ENCODE data around the gene ZC3H12D. TPM values are rescaled to one million over a fixed set of nuclear protein-coding genes. Genes with fewer than 3 reads are reported as not detected.

ZC3H12D gene
- total RNA-seq, 4 donors from 2014 or later, result 0.42 to 2.2 (median 0.92) TPM

GRCh38 chr6:149437212-149437611 lies 47.6 kb downstream of the ZC3H12D start:
- no peak for TF ChIP-seq POLR2A (IDR thresholded peaks at IDR 0.05)
- TF ChIP-seq, protein P1, sequence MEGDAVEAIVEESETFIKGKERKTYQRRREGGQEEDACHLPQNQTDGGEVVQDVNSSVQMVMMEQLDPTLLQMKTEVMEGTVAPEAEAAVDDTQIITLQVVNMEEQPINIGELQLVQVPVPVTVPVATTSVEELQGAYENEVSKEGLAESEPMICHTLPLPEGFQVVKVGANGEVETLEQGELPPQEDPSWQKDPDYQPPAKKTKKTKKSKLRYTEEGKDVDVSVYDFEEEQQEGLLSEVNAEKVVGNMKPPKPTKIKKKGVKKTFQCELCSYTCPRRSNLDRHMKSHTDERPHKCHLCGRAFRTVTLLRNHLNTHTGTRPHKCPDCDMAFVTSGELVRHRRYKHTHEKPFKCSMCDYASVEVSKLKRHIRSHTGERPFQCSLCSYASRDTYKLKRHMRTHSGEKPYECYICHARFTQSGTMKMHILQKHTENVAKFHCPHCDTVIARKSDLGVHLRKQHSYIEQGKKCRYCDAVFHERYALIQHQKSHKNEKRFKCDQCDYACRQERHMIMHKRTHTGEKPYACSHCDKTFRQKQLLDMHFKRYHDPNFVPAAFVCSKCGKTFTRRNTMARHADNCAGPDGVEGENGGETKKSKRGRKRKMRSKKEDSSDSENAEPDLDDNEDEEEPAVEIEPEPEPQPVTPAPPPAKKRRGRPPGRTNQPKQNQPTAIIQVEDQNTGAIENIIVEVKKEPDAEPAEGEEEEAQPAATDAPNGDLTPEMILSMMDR (IDR thresholded peaks at IDR 0.05), result no peak
- 84% methylated on average over 3 of the region's 3 CpGs for WGBS, 2 donors
- intact Hi-C loops (cut with DNase I; ENCODE audit: low total_unique reads), result loop anchor here (10.0 kb wide), 1 partner anchor 402 kb away; no protein-coding TSS in a partner anchor
- H3K4me3 ChIP-seq (ENCODE audit: low read depth, poor library complexity, severe bottlenecking), result no peak overlapping the region
- DNase-seq (ENCODE audit: low spot score in 2 of 2), result no peak

GRCh38 chr6:149436647-149437046 lies 48.2 kb downstream of the ZC3H12D start:
- intact Hi-C loops (cut with DNase I; ENCODE audit: low total_unique reads), result loop anchor here (10.0 kb wide), 1 partner anchor 402 kb away; no protein-coding TSS in a partner anchor
- 89 to 100% methylated on average over 12 of the region's 12 CpGs for WGBS, 2 donors
- H3K4me3 ChIP-seq (ENCODE audit: low read depth, poor library complexity, severe bottlenecking), result no peak overlapping the region
- no peak for DNase-seq (ENCODE audit: low spot score in 2 of 2)
- TF ChIP-seq POLR2A (IDR thresholded peaks at IDR 0.05), result no peak

GRCh38 chr6:149435919-149436586 lies 48.8 kb downstream of the ZC3H12D start:
- TF ChIP-seq POLR2A (IDR thresholded peaks at IDR 0.05), result no peak
- TF ChIP-seq, protein P1 (IDR thresholded peaks at IDR 0.05), result no peak
- WGBS, 2 donors, result 94 to 95% methylated on average over 11 to 13 of the region's 13 CpGs
- no peak for DNase-seq (ENCODE audit: low spot score in 2 of 2)
- intact Hi-C loops (cut with DNase I; ENCODE audit: low total_unique reads), result loop anchor here (10.0 kb wide), 1 partner anchor 401 kb away; no protein-coding TSS in a partner anchor
- H3K4me3 ChIP-seq (ENCODE audit: low read depth, poor library complexity, severe bottlenecking), result no peak overlapping the region

GRCh38 chr6:149433881-149434280 lies 50.9 kb downstream of the ZC3H12D start:
- intact Hi-C loops (cut with DNase I; ENCODE audit: low total_unique reads), result loop anchor here (10.0 kb wide), 1 partner anchor 399 kb away; no protein-coding TSS in a partner anchor
- DNase-seq (ENCODE audit: low spot score in 2 of 2), result no peak
- 20 to 39% methylated on average over 1 of the region's 1 CpG for WGBS, 2 donors
- H3K4me3 ChIP-seq (ENCODE audit: low read depth, poor library complexity, severe bottlenecking), result no peak overlapping the region
- TF ChIP-seq, protein P1 (IDR thresholded peaks at IDR 0.05), result no peak
- no peak for TF ChIP-seq POLR2A (IDR thresholded peaks at IDR 0.05)

GRCh38 chr6:149433405-149433804 lies 51.4 kb downstream of the ZC3H12D start:
- DNase-seq (ENCODE audit: low spot score in 2 of 2), result no peak
- intact Hi-C loops (cut with DNase I; ENCODE audit: low total_unique reads), result loop anchor here (10.0 kb wide), 1 partner anchor 399 kb away; no protein-coding TSS in a partner anchor
- 75 to 76% methylated on average over 2 of the region's 2 CpGs for WGBS, 2 donors

More at GRCh38 chr6:149433405-149433804, 51.4 kb downstream of the ZC3H12D start:
- TF ChIP-seq, protein P1 (IDR thresholded peaks at IDR 0.05), result no peak
- no peak for TF ChIP-seq POLR2A (IDR thresholded peaks at IDR 0.05)
- H3K4me3 ChIP-seq (ENCODE audit: low read depth, poor library complexity, severe bottlenecking), result no peak overlapping the region

Data from lower leg skin (tissue), 4 donors.